HTERT RPE-1 (cell line): ENCODE results near the gene IL17A.
"Not testable (repeated sequence)": the region's sequence is repeated elsewhere in the genome, so short reads cannot be mapped to it uniquely, and the experiment has no call there.

Source experiments
- in situ Hi-C: fragments of 300-500 bp; cut with MboI; formaldehyde crosslinking; loops from 4 replicates; pipeline ENCODE4 v1.14.3; 2020; ENCODE audit warnings: low sequenced_read_pairs

IL17A gene

DNA sequence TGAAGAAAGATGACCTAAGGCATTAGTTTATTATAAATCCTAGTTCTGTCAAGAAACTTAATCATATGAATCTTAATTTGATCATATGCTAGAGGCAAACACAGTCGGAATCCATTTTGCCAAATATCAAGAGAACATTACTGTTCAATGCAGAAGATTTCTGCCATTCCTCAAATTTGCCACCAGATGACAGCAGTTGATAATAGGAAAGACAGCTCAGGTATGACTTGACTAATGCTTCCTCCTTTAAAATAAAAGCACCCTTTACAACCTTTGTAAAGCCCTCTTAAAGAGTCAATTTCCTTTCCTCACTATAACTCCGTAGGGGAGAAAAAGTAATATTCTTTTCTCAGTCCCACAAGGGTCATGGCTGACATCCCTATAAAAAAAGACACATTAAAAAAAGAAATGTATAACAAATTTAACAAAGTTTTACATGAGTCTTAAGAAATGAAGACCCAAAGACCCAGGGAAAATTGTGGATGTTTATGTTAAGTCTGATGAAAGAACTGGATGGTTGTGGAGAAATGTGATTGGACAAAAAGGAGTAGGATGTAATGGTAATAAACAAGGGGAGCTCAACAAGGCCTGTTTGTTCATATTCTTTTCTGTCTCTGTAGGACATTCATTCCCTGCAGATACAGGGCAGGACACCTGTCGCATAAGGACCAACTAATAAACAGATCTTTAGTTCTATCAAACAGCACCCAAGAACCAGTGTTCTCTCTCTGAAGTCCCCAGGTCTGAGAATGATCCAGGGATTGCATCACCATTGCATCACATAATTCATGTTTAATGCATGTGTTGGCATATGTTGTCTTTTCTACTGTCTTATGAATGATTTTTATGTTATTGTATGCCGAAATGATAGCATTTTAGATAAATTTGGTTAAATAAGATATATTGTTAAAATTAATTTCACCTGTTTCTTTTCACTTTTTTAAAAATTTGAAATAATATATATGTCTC is 23.0 kb upstream of the IL17A start:
- in situ Hi-C loops: no loop called here

DNA sequence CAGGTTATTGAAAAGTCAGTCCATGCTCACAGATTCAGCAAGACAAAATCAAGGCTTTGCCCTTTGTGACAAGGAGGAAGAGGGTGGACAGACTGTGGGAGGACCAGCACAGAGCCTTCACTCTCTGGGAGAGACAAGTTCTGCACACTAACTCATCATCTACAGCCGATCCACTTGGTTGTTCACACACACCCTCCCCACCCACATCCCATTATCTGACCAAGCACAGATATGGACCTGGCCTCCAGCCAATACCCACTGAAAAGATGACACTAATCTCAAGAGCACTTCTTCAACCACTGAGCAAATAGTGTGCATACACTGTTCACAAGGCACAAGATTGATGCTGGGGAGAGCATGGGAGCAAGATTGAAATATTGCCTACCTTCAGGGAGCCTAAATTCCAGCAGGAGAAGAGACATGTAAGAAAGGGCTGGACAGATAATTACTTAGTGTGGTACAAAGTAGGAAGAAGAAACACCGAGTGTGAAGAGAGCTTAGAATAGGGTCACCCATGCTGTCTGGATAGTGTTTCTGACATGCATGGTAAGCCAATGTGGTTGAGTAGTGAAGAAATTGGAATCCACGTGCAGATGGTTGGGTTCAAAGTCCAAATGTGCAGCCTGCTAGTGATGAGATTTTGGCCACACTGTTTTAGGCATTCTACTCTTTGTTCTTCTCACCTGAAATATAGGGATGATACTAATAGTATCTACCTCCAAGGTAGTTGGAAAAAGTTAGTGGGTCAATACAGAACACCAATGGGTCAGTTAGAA is 21.7 kb upstream of the IL17A start:
- in situ Hi-C loops: no loop called here

- in situ Hi-C loops: no loop called here
Observed at GRCh38 chr6:52167267-52167666, 18.9 kb upstream of the IL17A start.

- in situ Hi-C loops: not testable (repeated sequence)
Observed at GRCh38 chr6:52168351-52168750, 17.8 kb upstream of the IL17A start.

DNA sequence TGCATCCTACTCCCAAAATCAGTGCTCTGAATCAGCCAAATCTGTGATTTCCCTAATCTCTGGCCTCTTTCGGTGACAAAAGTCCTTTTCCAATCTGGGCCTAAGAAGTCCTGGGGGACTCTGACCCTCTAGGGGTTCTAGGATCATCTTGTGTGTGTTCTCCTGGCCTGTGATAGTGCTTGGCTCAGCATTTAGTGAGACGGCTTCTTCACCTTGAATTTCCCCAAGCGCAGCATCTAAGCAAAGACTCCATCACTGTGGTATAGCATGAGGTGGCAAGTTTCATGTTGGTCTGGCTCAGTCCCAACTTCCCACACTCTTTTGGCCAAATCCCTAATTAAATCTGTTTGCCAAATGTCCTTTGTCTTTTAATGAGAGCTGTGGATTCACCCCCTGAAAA is 12.1 kb upstream of the IL17A start:
- in situ Hi-C loops: no loop called here

GRCh38 chr6:52176550-52176949 is 9.6 kb upstream of the IL17A start:
- in situ Hi-C loops: no loop called here

GRCh38 chr6:52177961-52178360 is 8.2 kb upstream of the IL17A start:
- in situ Hi-C loops: no loop called here

DNA sequence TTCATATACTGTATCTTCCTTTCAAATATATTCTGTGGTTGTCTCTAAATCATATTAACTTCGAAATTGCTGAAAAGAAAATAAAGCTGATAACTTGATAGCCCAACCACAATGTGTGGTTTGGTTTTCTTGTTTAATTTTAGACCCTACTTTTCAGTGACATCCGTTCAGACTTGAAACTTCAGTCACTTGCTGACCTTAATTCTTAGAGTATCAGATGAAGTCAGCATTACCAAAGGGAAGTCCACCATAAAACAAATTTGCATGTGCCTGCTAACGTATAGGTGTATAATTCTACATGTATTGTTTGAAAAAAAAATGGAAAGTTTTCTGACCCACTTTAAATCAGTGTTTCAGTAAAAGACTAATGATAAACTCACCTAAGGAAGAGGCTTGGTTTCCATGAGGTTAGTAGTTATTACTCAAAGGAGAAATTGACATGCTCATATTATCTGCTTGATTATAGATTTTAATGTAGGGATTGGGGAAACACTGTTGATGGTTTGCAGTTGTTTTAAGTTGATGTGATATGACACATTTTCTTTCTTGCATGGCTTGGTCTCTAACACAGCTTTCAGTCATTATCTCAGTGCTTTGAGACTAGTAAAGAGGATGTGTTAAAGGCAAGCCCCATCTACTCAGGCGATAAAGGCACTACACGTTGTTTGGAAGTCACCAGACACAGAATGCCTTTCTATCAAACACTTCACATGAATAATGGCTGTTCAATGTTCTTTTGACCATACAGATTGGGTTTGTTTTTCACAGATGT is 5.2 kb upstream of the IL17A start:
- in situ Hi-C loops: no loop called here

- in situ Hi-C loops: no loop called here
Observed at GRCh38 chr6:52183131-52183713, 3.0 kb upstream of the IL17A start.

GRCh38 chr6:52186480-52186879 is 305 bp downstream of the IL17A start:
- in situ Hi-C loops: no loop called here

DNA sequence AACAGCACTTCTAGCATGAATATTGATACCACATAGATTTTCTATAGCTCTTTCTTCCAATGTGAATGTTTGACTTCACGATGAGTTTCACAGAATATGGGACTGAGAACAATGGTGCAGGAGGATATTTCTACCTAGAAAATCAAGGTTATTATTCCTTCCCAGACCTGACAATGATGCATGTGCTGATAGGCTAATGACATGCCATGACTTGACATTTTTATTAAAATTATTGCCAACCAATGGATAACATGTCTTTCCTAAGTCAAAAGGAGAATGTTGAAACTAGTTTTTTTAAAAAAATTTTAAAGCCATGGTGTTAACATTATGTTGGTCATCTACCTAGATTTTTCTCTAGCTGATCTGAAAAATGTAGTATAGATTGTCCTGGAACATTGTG is 923 bp downstream of the IL17A start:
- in situ Hi-C loops: no loop called here

DNA sequence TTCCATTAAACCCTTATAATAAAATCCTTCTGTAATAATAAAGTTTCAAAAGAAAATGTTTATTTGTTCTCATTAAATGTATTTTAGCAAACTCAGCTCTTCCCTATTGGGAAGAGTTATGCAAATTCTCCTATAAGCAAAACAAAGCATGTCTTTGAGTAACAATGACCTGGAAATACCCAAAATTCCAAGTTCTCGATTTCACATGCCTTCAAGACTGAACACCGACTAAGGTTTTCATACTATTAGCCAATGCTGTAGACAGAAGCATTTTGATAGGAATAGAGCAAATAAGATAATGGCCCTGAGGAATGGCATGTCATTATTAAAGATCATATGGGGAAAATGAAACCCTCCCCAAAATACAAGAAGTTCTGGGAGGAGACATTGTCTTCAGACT is 3.8 kb downstream of the IL17A start:
- in situ Hi-C loops: no loop called here

DNA sequence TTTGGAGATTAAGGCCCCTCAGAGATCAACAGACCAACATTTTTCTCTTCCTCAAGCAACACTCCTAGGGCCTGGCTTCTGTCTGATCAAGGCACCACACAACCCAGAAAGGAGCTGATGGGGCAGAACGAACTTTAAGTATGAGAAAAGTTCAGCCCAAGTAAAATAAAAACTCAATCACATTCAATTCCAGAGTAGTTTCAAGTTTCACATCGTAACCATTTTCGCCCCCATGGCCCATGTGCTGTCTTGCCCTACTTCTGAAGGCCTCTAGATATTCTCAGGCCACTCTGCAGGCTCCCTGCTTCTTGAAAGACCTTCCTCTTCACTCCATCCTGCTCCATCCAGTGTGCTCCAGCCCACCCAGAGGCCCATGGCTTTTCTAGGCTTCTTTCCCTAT is 4.2 kb downstream of the IL17A start:
- in situ Hi-C loops: no loop called here

DNA sequence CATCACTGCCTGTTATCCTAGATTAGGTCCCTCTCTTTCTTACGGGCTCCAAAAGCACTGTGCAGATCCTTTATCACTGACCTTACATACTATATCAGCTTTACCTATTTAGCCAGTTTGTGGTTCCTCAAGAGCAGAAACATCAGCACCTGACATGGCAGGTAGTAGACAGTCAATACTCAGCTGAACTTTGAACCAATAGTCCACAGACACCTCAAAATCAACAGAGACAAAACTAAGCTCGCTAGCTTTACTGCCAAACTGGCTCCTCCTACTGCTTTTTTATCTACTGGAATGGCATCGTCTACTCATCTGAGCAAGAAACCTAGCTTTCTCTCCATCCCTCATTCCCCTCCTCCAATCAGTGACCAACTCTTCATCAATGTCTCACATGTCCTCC is 5.6 kb downstream of the IL17A start:
- in situ Hi-C loops: no loop called here

GRCh38 chr6:52195886-52196285 is 9.7 kb downstream of the IL17A start:
- in situ Hi-C loops: no loop called here

DNA sequence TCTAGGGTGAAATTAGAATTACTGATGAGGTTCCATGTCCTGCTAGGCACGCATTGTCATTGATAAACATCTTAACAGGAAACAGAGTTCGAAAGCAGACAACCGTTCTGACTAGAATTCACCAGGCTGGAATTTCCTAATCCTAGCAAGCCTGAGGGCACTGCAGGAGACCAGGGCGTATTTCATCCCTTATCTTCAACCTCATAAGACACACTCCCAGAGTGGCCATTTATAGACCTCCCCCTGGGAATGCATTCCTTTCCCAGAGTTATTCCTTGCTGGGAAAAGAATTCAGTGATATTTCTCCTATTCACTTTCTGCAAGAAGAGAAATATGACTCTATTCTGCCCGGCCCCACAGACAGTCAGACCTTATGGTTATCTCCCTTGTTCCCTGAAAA is 13.9 kb downstream of the IL17A start:
- in situ Hi-C loops: not testable (repeated sequence)

GRCh38 chr6:52201046-52201445 is 14.9 kb downstream of the IL17A start:
- in situ Hi-C loops: no loop called here

- in situ Hi-C loops: no loop called here
Observed at GRCh38 chr6:52201493-52201892, 15.3 kb downstream of the IL17A start.

DNA sequence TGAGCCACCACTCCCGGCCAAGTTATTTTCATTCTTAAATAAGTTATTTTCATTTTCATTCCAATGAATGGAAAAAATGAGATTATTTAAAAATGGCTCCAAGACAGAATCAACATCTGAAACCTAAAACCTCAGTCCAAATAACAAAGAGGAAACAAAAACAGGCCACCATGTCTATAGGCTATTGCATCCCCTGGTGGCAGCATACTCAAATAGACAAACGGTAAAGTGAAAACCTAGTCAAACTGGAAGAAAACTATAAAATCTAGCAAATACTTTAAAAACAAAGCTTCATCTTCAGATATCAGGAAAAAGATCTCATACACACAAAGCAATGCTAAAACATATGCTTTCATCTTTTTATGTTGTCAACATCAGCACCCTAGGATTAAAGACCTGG is 20.9 kb downstream of the IL17A start:
- in situ Hi-C loops: no loop called here

DNA sequence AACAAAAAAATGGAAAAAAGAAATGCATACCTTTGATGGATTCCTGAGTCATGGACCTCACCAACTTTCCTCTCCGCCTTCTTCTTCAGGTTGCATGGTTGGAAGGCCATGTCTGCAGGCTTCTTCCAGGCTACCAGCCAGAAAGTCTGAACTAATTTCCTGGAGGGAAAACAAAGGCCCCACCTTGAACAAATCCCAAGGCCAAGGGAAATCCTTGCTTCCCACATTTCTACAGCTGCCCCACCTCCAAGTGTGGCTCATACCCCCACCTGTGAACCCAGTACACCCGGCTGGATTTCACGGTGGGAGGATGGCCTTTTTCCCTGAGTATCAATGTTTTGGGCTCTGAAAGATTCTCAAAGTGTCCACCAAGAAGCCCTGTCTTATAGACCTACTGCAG is 22.4 kb downstream of the IL17A start:
- in situ Hi-C loops: no loop called here

- in situ Hi-C loops: no loop called here
Observed at GRCh38 chr6:52209770-52210169, 23.6 kb downstream of the IL17A start.
